K562 (cell line): ENCODE data around the gene S100A3. TPM values are rescaled to one million over a fixed set of nuclear protein-coding genes. Genes with fewer than 3 reads are reported as not detected.

Source experiments
- ARHGAP35 ChIP-seq: fragments of 450-650 bp; IDR thresholded peaks from 2 replicates; pipeline ENCODE4 v1.6.1; 2018; ENCODE audit not compliant: partially characterized antibody
- ARID3A ChIP-seq: IDR thresholded peaks from 2 replicates; pipeline ENCODE4 v1.6.1; 2012; ENCODE audit warnings: low read depth, low read length, improper control_type of control experiment, borderline replicate concordance
- BRCA1 ChIP-seq, 2 experiments: fragments of 450-650 bp in 1 of 2; sonication (generic) in 1 of 2; formaldehyde crosslinking in 1 of 2; IDR thresholded peaks; 2 replicates each; pipeline versions ENCODE4 v1.5.0 to v1.6.1; 2017 to 2020; ENCODE audit warnings: mild to moderate bottlenecking in 1 of 2, missing genetic modification reagents in 1 of 2
- E2F3 ChIP-seq: fragments of 250-450 bp; sonication (Bioruptor Pico); IDR thresholded peaks from 2 replicates; pipeline ENCODE4 v1.4.0; 2020; ENCODE audit warnings: mild to moderate bottlenecking
- E2F4 ChIP-seq: sonication (generic); formaldehyde crosslinking; IDR thresholded peaks from 2 replicates; pipeline ENCODE4 v1.8.0; 2022; ENCODE audit warnings: mild to moderate bottlenecking, low read depth, missing genetic modification reagents
- IRF2 ChIP-seq: sonication (generic); formaldehyde crosslinking; IDR thresholded peaks from 2 replicates; pipeline ENCODE4 v1.8.1; 2022; ENCODE audit warnings: mild to moderate bottlenecking, missing genetic modification reagents
- KAT8 ChIP-seq: fragments of 450-650 bp; IDR thresholded peaks from 2 replicates; pipeline ENCODE4 v1.6.1; 2016; ENCODE audit warnings: low read depth, mild to moderate bottlenecking
- MAX ChIP-seq: sonication (generic); formaldehyde crosslinking; IDR thresholded peaks from 2 replicates; pipeline ENCODE4 v1.9.0; 2022; ENCODE audit warnings: mild to moderate bottlenecking, missing genetic modification reagents
- MEIS2 ChIP-seq: fragments of 450-650 bp; IDR thresholded peaks from 2 replicates; pipeline ENCODE4 v1.6.1; 2014; ENCODE audit warnings: mild to moderate bottlenecking; ENCODE audit not compliant: partially characterized antibody
- MTA1 ChIP-seq: fragments of 450-650 bp; IDR thresholded peaks from 2 replicates; pipeline ENCODE4 v1.6.1; 2017; ENCODE audit warnings: borderline replicate concordance
- NR1H2 ChIP-seq: sonication (generic); formaldehyde crosslinking; IDR thresholded peaks from 2 replicates; pipeline ENCODE4 v1.4.0; 2020; ENCODE audit warnings: mild to moderate bottlenecking, missing genetic modification reagents
- STAG1 ChIP-seq: sonication (generic); formaldehyde crosslinking; IDR thresholded peaks from 2 replicates; pipeline ENCODE4 v1.5.0; 2020; ENCODE audit warnings: missing genetic modification reagents, borderline replicate concordance
- ZNF668 ChIP-seq: fragments of 250-450 bp; sonication (Bioruptor Pico); IDR thresholded peaks from 2 replicates; pipeline ENCODE4 v1.8.0; 2022; ENCODE audit warnings: mild to moderate bottlenecking, inconsistent platforms
- polyA plus RNA-seq, 8 experiments: library from polyadenylated mRNA; depleted of rRNA in 4 of 8; stranded (reverse) in 5 of 8; unstranded in 3 of 8; fragments of >200 nt; fragmentation: Nextera tagmentation in 2 of 8; fragmentation: Illumina TruSeq in 1 of 8; extraction: Ambion mirVana in 2 of 8; extraction: Trizol in 1 of 8; gene quantifications; 2 replicates each; pipeline versions ENCODE4 v1.2.1 to v1.2.3, GENCODE V29; 2011 to 2014; ENCODE audit warnings: inconsistent platforms in 1 of 8, missing spikeins in 1 of 8
- total RNA-seq, 7 experiments: library from RNA; depleted of rRNA in 6 of 7; stranded (reverse); fragments of >200 nt in 6 of 7; fragmentation: Illumina TruSeq in 2 of 7; extraction: Trizol in 2 of 7; gene quantifications; 2 replicates each; pipeline versions ENCODE4 v1.2.1 to v1.2.3, GENCODE V29; 2011 to 2021; ENCODE audit warnings: low replicate concordance in 1 of 7
- TF ChIP-seq, protein P1 (sequence below), 2 experiments: fragments of 450-650 bp in 1 of 2; sonication (generic) in 1 of 2; formaldehyde crosslinking in 1 of 2; IDR thresholded peaks; 2 replicates each; pipeline versions ENCODE4 v1.7.1 to v1.9.0; 2016 to 2022; ENCODE audit warnings: inconsistent platforms in 1 of 2, mild to moderate bottlenecking in 1 of 2, missing genetic modification reagents in 1 of 2

The S100A3 gene
- total and polyA plus RNA-seq, 9 of the 15 experiments (the other 6 are each of a cell fraction or from before 2014, with no cell fraction given), result 0.08 to 1.7 (median 0.18) TPM; not detected in 4

DNA sequence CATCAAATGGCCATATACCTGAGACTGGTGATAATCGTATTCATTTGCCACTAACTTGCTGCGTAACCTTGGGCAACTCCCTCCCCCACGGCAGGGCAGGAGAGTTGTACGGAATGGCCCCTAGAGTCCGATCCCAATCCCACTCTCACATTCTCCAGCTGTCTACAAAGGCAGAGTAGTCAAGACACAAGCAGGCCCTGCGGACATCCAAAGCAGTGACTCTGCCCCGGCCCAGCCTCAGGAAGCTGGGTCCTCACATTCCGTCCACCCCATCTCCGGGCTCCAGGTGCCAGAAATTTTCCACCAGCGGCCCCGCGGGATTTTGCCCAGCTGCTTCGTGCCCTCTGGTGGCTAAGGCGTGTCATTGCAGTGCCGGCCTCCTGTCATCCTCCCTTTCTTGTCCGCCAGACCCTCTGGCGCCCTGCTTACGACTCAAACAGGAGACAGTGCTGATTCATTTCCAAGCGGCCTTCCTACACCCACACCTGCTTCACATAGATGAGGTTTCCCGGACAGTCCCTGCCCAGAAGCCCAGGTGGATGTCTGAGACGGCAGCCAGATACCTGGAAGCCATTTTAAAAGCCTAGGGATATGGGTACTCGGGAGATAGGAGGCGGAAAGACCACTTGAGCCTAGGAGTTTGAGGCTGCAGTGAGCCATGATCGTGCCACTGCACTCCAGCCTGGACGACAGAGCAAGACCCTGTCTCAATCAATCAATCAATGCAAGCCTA, 19.5 kb upstream of the S100A3 start (continued):
- TF ChIP-seq, protein P1, sequence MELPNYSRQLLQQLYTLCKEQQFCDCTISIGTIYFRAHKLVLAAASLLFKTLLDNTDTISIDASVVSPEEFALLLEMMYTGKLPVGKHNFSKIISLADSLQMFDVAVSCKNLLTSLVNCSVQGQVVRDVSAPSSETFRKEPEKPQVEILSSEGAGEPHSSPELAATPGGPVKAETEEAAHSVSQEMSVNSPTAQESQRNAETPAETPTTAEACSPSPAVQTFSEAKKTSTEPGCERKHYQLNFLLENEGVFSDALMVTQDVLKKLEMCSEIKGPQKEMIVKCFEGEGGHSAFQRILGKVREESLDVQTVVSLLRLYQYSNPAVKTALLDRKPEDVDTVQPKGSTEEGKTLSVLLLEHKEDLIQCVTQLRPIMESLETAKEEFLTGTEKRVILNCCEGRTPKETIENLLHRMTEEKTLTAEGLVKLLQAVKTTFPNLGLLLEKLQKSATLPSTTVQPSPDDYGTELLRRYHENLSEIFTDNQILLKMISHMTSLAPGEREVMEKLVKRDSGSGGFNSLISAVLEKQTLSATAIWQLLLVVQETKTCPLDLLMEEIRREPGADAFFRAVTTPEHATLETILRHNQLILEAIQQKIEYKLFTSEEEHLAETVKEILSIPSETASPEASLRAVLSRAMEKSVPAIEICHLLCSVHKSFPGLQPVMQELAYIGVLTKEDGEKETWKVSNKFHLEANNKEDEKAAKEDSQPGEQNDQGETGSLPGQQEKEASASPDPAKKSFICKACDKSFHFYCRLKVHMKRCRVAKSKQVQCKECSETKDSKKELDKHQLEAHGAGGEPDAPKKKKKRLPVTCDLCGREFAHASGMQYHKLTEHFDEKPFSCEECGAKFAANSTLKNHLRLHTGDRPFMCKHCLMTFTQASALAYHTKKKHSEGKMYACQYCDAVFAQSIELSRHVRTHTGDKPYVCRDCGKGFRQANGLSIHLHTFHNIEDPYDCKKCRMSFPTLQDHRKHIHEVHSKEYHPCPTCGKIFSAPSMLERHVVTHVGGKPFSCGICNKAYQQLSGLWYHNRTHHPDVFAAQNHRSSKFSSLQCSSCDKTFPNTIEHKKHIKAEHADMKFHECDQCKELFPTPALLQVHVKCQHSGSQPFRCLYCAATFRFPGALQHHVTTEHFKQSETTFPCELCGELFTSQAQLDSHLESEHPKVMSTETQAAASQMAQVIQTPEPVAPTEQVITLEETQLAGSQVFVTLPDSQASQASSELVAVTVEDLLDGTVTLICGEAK (IDR thresholded peaks at IDR 0.05), result no peak
- TF ChIP-seq, protein P1 (CRISPR knock-in tag; IDR thresholded peaks at IDR 0.05), result no peak
- TF ChIP-seq E2F3, result no peak
- TF ChIP-seq NR1H2 (CRISPR knock-in tag), result 0 out of 2 replicates have a peak, but pooled peaks have one; percentile 41
- TF ChIP-seq E2F4 (CRISPR knock-in tag), result no peak
- TF ChIP-seq BRCA1 (IDR thresholded peaks at IDR 0.05), result no peak
- no peak for TF ChIP-seq BRCA1 (CRISPR knock-in tag; IDR thresholded peaks at IDR 0.05)
- TF ChIP-seq STAG1 (CRISPR knock-in tag), result peak; percentile 51; the same call in 1 of the 2 replicates
- no peak for TF ChIP-seq ARHGAP35
- TF ChIP-seq MTA1, result peak; percentile 82
- no peak for TF ChIP-seq KAT8
- no peak for TF ChIP-seq MAX (CRISPR knock-in tag)
- TF ChIP-seq ARID3A, result no peak
- no peak for TF ChIP-seq ZNF668 (CRISPR knock-in tag)
- no peak for TF ChIP-seq IRF2 (CRISPR knock-in tag)
- peak; percentile 38 for TF ChIP-seq MEIS2
